Endodermal cell (in vitro differentiated cells): ENCODE data around the gene OR2B2. TPM values are rescaled to one million over a fixed set of nuclear protein-coding genes. Genes with fewer than 3 reads are reported as not detected.

Experiments
- DNase-seq: peaks from one replicate; pipeline ENCODE4 v3.0.0-alpha.2; 2017
- H3K27ac ChIP-seq: 2 replicates; pipeline ENCODE4 v1.5.1; 2013; ENCODE audit warnings: mild to moderate bottlenecking, low read depth, low read length, moderate library complexity
- H3K27me3 ChIP-seq: 2 replicates; pipeline ENCODE4 v1.6.1; 2013; ENCODE audit warnings: mild to moderate bottlenecking, low read length, moderate library complexity; ENCODE audit not compliant: insufficient read depth, control insufficient read depth, poor library complexity, severe bottlenecking
- H3K36me3 ChIP-seq: 2 replicates; pipeline ENCODE4 v1.7.0; 2013; ENCODE audit warnings: mild to moderate bottlenecking, low read length, moderate library complexity; ENCODE audit not compliant: control insufficient read depth, insufficient read depth
- H3K4me1 ChIP-seq: one replicate; pipeline ENCODE4 v1.7.0; 2013; ENCODE audit warnings: low read length; ENCODE audit not compliant: control insufficient read depth, insufficient read depth
- H3K4me3 ChIP-seq: 2 replicates; pipeline ENCODE4 v1.5.1; 2013; ENCODE audit warnings: mild to moderate bottlenecking, low read length, moderate library complexity
- H3K9ac ChIP-seq: 2 replicates; pipeline ENCODE4 v1.6.1; 2013; ENCODE audit warnings: mild to moderate bottlenecking, low read length, moderate library complexity; ENCODE audit not compliant: poor library complexity, severe bottlenecking; ENCODE audit errors: extremely low read depth
- H3K9me3 ChIP-seq: 2 replicates; pipeline ENCODE4 v1.6.1; 2013; ENCODE audit warnings: mild to moderate bottlenecking, low read length, moderate library complexity; ENCODE audit not compliant: control insufficient read depth
- H3K27ac Mint-ChIP-seq: 2 replicates; pipeline ENCODE4 v1.8.0; 2020; ENCODE audit warnings: mixed read lengths
- H3K27me3 Mint-ChIP-seq: 2 replicates; pipeline ENCODE4 v1.8.0; 2021; ENCODE audit warnings: mild to moderate bottlenecking, mixed read lengths; ENCODE audit not compliant: insufficient read depth
- H3K36me3 Mint-ChIP-seq: 2 replicates; pipeline ENCODE4 v1.8.0; 2020; ENCODE audit warnings: low read depth, mixed read lengths
- H3K4me1 Mint-ChIP-seq: 2 replicates; pipeline ENCODE4 v1.8.0; 2020; ENCODE audit warnings: mixed read lengths
- H3K4me3 Mint-ChIP-seq: 2 replicates; pipeline ENCODE4 v1.8.0; 2020; ENCODE audit warnings: mild to moderate bottlenecking, moderate library complexity, mixed read lengths
- H3K9me3 Mint-ChIP-seq: 2 replicates; pipeline ENCODE4 v1.8.0; 2020; ENCODE audit warnings: mild to moderate bottlenecking, mixed read lengths
- CTCF ChIP-seq: fragments of 200-600 bp; sonication (generic); conservative IDR thresholded peaks from 2 replicates; pipeline ENCODE4 v1.5.0; 2021; ENCODE audit warnings: antibody characterized with exemption, mild to moderate bottlenecking
- WGBS, 2 experiments: methylation state at CpG; one replicate each; pipeline versions ENCODE4 v1.1.5 to v1.1.7; 2013; ENCODE audit warnings: missing lambda C conversion rate in 2 of 2, mixed read lengths in 1 of 2; ENCODE audit not compliant: insufficient coverage in 1 of 2, insufficient read length in 1 of 2; 5-methylcytosine and 5-hydroxymethylcytosine counted together
- total RNA-seq, 2 donors: library from RNA; stranded (reverse); fragmentation: NEBNext Ultra II Directional in 1 of 2; extraction: Animal tissue kit (Norgen Biotek cat#: 25700) in 1 of 2; gene quantifications; 2 replicates in 1 of 2; 3 replicates in 1 of 2; pipeline ENCODE4 v1.2.1, GENCODE V29; 2021

Gene OR2B2
- total RNA-seq, 2 donors from 2014 or later, result not detected

GRCh38 chr6:27888566-27888965 lies 23.6 kb downstream of the OR2B2 start:
- WGBS, 2 experiments, result 24 to 33% methylated on average over 1 to 2 of the region's 2 CpGs
- H3K36me3 ChIP-seq, result no peaks in the 10 kb centered on the region
- peak overlapping the region; percentile 76 for H3K27ac Mint-ChIP-seq
- no peaks in the 10 kb centered on the region for H3K9me3 ChIP-seq
- H3K27me3 ChIP-seq, result no peaks in the 10 kb centered on the region
- DNase-seq, result peak; percentile 68
- no peaks in the 10 kb centered on the region for H3K27me3 Mint-ChIP-seq
- H3K9me3 Mint-ChIP-seq, result no peaks in the 10 kb centered on the region
- no peak overlapping the region for H3K27ac ChIP-seq
- no peaks in the 10 kb centered on the region for H3K36me3 Mint-ChIP-seq
- peaks cover 11% of the 10 kb centered on the region for H3K4me1 ChIP-seq
- H3K9ac ChIP-seq, result no peak overlapping the region
- no peak overlapping the region for H3K4me3 Mint-ChIP-seq
- H3K4me1 Mint-ChIP-seq, result peaks cover 31% of the 10 kb centered on the region
- H3K4me3 ChIP-seq, result peak overlapping the region; percentile 92
- no peak for TF ChIP-seq CTCF

GRCh38 chr6:27886073-27886472 lies 26.1 kb downstream of the OR2B2 start:
- Histone ChIP-seq H3K27me3 (no peaks in the 10 kb centered on the region), H3K27ac (no peak overlapping the region), H3K9me3 (no peaks in the 10 kb centered on the region), H3K4me3 (no peak overlapping the region), H3K9ac (no peak overlapping the region), H3K4me1 (peaks cover 11% of the 10 kb centered on the region), H3K36me3 (no peaks in the 10 kb centered on the region)
- Mint-ChIP-seq H3K4me1 (peaks cover 28% of the 10 kb centered on the region), H3K9me3 (no peaks in the 10 kb centered on the region), H3K27me3 (no peaks in the 10 kb centered on the region), H3K4me3 (no peak overlapping the region), H3K27ac (no peak overlapping the region), H3K36me3 (no peaks in the 10 kb centered on the region)
- WGBS, 2 experiments, result 97 to 100% methylated on average over 1 to 3 of the region's 3 CpGs
- DNase-seq, result no peak
- TF ChIP-seq CTCF, result peak; percentile 27

GRCh38 chr6:27883136-27883535 lies 29.1 kb downstream of the OR2B2 start:
- peaks cover 7% of the 10 kb centered on the region for H3K4me1 Mint-ChIP-seq
- Histone ChIP-seq H3K9me3 (no peaks in the 10 kb centered on the region), H3K9ac (no peak overlapping the region), H3K4me1 (no peaks in the 10 kb centered on the region), H3K27ac (no peak overlapping the region), H3K27me3 (no peaks in the 10 kb centered on the region), H3K4me3 (no peak overlapping the region), H3K36me3 (no peaks in the 10 kb centered on the region)
- DNase-seq, result no peak
- H3K27me3 Mint-ChIP-seq, result no peaks in the 10 kb centered on the region
- no peaks in the 10 kb centered on the region for H3K36me3 Mint-ChIP-seq
- H3K27ac Mint-ChIP-seq, result no peak overlapping the region
- TF ChIP-seq CTCF, result no peak
- 86% methylated on average over 1 of the region's 1 CpG; no CpG with 5 or more reads in 1 of the 2 experiments for WGBS, 2 experiments
- H3K9me3 Mint-ChIP-seq, result no peaks in the 10 kb centered on the region
- no peak overlapping the region for H3K4me3 Mint-ChIP-seq
